Stimulated activated CD4-positive, alpha-beta T cell treated with anti-CD3 and anti-CD28 coated beads, Interleukin-1b, Interleukin-23, amount 100 ng/mL, for 4 hours (primary cell): ENCODE measurements around the gene ID1.
A peak's percentile ranks its signal among the peaks of the same experiment; 100 is the strongest.
"Not testable (repeated sequence)": the region's sequence is repeated elsewhere in the genome, so short reads cannot be mapped to it uniquely, and the experiment has no call there.

Experiments
- DNase-seq, 2 donors: peaks; one replicate each; pipeline ENCODE4 v3.0.0-alpha.2; 2020; ENCODE audit warnings: low read depth in 2 of 2

Gene ID1

GRCh38 chr20:31602431-31602778 is 2.7 kb upstream of the ID1 start:
- no peak for DNase-seq

GRCh38 chr20:31602779-31603441 is 2.2 kb upstream of the ID1 start:
- peak in 1 of 2 donors; percentile 10 for DNase-seq

DNA sequence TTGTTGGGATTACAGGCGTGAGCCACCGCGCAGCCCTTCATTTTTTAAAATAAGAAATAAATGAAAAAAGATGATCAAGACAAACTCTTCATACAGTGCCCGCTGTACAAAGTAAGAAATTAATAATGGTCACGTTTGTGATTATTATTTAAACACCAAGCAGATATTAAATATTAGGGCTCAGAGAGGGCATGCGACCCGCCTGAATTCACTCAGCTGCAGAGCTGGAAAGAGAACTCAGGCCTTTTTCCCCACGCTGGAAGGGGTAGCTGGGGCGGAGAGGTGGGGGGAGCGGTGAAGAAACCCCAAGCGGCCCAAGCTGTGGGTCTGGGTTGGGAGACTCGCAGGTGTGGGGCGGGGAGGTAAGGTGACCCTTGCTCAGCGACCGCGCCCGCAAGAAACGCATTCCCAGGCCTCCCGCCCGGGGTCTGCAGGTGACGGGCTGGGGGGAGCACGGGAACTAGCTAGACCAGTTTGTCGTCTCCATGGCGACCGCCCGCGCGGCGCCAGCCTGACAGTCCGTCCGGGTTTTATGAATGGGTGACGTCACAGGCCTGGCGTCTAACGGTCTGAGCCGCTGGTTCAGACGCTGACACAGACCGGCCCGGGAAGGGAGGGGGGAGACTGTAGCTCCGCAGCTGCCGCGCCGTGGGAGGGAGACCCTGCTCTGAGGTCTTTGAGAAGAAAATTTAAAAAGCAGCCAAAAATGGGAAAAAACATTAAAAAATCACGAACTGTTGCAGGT is 1.1 kb upstream of the ID1 start:
- peak; percentile 33 to 37 for DNase-seq

DNA sequence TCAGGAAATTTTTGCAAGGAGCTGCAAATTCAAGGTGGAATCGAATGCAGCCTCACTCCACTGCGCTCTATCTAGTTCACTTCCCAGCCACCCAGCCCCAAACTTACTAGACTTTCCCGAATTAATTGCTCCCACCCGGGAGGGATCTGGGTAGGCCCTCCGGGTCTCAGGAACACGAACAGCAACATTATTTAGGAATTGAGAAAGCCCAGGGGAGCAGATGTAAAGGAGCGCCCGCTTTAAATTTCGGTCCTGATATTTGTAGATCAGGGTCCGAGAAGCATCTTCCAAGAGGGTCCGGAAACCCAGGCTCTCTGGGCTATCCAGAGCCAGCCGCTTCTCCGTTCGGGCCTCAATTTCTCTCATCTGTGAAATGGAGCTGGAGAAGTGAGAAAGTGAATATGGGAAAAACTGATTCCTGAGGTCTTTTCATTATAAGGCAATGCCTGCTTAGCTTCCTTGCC is 490 bp upstream of the ID1 start:
- no peak for DNase-seq

DNA sequence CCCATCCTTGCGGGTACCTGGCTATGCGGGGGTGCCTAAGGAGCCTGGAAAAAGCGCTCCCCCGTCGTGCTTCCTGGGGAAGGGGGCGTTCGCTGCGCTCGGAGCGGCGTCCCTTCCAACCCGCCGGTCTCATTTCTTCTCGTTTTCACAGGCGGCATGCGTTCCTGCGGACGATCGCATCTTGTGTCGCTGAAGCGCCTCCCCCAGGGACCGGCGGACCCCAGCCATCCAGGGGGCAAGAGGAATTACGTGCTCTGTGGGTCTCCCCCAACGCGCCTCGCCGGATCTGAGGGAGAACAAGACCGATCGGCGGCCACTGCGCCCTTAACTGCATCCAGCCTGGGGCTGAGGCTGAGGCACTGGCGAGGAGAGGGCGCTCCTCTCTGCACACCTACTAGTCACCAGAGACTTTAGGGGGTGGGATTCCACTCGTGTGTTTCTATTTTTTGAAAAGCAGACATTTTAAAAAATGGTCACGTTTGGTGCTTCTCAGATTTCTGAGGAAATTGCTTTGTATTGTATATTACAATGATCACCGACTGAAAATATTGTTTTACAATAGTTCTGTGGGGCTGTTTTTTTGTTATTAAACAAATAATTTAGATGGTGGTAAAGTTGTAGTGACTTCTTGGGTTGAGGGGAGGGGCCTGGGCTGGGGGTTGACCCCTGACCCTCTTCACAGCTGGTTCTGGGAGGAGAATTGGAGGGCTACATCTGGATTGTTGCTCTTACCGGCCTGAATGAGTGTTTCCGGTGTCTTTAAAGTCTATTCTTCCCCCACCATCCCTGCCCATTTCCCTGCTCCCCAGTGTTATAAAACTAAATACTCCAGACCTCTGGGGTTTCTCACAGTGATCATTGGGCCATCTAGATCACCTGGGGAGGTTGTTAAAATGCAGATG is 1.1 kb downstream of the ID1 start:
- DNase-seq, result no peak

- DNase-seq, result no peak
Measured at GRCh38 chr20:31606804-31607639, 1.9 kb downstream of the ID1 start.

DNA sequence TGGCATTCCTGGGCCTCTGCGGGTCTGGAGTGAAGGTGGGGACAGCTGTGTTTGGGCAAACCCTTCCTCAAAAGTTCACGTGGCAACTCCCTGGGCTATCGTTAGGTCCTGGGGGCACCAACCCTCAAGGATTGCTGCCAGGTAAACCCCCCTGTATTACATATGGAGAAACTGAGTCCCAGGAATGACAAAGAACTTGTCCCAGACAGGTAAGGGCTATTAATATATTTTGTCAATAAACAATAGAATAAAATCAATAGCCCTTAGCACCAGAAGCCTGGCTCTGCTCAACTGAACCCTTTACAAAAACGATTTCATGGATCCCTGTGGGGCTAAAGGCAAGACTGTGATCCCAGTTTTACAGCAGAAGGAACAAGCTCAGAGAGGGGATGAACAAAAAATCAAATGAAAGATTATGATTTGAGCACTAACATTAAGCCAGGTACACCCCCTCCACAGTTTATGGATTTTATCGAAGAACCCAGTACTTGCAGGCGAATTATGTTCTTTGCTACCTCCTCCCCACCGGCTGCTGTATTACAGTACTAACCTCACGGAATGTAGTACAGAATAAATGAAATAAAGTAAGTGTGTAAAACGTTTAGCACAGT is 2.7 kb downstream of the ID1 start:
- no peak for DNase-seq

DNA sequence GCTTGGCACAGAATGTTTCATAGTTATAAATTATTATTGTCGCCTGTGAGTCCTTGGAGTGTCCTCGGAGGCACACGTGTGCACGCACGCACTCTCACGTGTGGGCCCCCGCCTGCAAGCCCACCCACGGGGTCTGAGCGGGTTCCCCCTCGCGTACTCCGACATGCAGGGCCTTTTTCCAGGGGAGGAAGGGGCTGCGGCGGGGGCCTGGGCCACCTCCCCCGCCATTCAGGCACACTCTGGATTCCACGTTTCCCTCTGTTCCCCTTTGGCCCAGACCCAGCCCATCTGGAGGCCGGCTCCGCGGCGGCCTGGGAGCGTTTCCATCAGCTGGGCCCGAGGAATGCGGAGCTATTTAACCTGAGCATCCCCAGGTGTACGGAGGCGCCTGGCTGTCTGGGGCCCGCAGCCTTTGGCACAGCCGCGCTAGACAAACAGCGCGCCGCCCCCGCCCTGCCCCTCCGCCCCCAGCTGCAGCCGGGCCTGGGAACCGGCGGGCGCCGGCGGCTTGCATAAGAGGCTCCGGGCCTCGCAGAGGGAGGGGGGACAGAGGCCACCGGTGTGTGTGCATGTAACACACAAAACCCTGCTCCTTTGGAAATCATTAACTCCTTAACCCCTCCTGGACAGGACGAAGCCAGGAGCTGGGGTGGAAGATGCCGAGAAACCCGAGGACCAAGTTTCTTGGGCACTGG is 3.3 kb downstream of the ID1 start:
- no peak for DNase-seq

GRCh38 chr20:31612271-31612640 is 7.2 kb downstream of the ID1 start:
- not testable (repeated sequence) for DNase-seq

- no peak for DNase-seq
Measured at GRCh38 chr20:31615416-31615815, 10.3 kb downstream of the ID1 start.

- DNase-seq, result no peak
Measured at GRCh38 chr20:31617432-31618104, 12.5 kb downstream of the ID1 start.

DNA sequence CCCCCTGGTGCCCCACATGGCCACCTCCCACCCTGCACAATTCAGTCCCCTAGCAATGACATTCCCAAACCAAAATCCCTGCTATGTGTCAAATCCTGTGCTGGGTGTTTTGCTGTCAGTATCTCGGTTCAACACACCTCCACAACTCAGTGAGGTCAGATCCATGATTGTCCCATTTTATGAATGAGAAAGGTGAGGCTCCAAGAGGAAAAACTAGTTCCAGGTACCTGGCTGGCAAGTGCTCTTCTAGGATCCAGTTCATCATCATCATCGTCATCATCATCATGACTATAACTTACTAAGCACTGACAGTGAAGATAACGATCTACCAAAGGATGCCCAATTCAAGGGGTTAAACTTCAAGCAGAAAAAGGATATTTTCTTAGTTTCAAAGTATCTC is 15.2 kb downstream of the ID1 start:
- DNase-seq, result no peak

- not testable (repeated sequence) for DNase-seq
Measured at GRCh38 chr20:31623123-31623505, 18.0 kb downstream of the ID1 start.

DNA sequence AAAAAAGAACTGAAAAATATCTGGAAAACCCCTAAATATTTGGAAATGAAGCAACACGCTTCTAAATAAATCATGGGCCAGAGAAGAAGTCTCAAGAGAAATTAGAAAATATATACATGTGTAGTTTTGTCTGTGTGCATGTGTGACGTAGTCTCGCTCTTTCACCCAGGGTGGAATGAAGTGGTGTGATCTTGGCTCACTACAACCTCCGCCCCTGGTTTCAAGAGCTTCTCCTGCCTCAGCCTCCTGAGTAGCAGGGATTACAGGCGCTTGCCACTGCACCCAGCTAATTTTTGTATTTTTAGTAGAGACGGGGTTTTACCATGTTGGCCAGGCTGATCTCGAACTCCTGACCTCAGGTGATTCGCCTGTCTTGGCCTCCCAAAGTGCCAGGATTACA is 21.4 kb downstream of the ID1 start:
- not testable (repeated sequence) for DNase-seq

GRCh38 chr20:31628057-31628456 is 23.0 kb downstream of the ID1 start:
- DNase-seq, result not testable (repeated sequence)

DNA sequence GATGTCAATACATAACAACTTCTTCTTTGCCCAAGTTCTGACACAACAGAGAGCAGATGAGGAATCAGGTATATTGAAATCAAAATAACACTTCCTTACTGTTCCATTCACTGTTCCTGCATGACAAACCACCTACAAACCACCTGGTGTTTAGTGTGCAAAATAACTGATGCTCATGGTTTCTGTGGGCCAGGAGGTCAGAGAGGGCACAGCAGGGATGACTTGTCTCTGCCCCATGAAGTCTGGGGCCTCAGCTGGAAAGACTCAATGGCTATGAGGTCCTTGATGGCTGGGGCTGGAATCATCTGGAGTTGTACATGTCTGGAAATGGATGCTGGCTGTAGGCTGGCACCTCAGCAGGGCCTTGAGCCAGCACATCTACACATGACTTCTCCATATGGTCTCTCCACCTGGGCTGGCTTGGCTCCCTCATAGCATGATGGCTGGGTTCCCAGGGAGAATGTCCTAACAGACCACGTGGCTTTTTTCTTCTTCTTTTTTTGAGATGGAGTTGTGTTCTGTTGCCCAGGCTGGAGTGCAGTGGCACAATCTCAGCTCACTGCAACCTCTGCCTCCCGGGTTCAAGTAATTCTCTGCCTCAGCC is 25.2 kb downstream of the ID1 start:
- DNase-seq, result no peak

DNA sequence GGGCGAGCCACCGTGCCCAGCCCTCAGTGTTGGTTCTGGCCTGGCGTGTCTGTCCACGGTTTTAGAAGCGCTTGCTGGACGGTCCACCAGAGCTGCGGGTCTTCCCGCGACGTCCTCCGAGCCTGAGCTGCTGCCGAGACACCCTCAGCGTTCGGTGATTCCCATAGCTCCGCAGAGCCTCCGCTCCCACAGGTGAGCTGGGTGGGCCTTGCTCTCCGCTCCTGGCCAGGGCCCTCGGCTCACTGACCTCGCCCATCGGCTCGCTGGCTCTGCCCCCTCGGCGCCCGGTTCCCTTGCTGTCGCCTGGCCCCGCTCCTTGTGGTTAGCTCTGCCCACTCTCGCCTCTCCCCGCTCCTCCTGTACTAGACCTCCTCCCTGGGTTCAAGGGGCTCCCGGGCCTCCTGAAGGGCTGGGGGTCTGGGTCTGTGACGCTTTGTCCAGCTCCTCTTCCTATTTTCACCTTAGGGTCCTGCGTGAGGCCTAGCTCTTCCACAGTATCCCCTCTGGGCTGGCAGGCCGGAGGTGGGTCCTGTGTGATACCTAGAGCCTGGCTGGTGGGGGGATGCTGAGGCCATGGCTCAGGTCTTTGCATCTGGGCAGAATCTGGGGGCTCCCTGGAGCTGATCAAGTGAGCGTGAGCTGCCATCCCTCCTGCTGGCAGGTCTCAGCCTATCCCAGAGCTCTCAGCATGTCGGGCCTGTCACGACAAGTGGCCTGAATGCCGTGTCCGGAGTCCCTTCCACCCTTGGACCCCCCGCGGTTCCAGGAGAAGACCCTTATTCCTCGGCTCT is 27.7 kb downstream of the ID1 start:
- DNase-seq, result no peak

DNA sequence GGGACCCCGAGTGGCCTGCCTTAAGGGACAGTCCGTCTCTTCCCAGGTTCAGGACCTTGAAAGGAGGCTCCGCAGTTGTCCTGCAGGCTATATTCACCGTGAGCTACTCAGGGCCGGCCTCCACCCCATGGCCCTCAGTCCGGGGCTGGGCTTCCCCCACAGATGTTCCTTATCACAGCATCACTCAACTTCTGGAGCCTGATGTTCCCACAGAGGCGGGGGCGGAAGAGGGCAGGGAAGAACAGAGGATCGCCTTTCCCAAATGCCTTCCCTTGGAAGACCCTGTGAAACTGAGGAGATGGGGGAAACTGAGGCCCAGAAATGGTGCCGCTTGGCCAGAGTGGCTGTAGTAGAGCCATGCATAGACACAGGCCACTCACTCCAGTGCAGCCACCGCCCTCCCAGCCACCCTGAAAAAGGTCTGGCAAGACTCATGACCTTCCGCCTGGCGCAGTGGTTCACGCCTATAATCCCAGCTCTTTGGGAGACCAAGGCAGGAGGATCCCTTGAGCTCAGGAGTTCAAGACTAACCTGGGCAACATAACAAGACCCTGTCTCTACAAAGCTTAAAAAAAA is 28.3 kb downstream of the ID1 start:
- DNase-seq, result no peak
